Skeletal muscle satellite cell (primary cell): ENCODE results near the gene DHX16.
"Not testable (repeated sequence)": the region's sequence is repeated elsewhere in the genome, so short reads cannot be mapped to it uniquely, and the experiment has no call there.

Source experiments
- H3K27me3 ChIP-seq: 2 replicates; pipeline ENCODE4 v1.7.0; 2013; ENCODE audit warnings: low read length; ENCODE audit not compliant: control insufficient read depth, insufficient read depth
- H3K36me3 ChIP-seq: 2 replicates; pipeline ENCODE4 v1.7.0; 2013; ENCODE audit warnings: mild to moderate bottlenecking, control low read depth, low read length; ENCODE audit not compliant: insufficient read depth
- H3K4me1 ChIP-seq: 2 replicates; pipeline ENCODE4 v1.7.0; 2013; ENCODE audit warnings: low read length; ENCODE audit not compliant: control insufficient read depth, insufficient read depth
- H3K4me2 ChIP-seq: 2 replicates; pipeline ENCODE4 v1.7.0; 2013; ENCODE audit warnings: mild to moderate bottlenecking, low read length
- H3K4me3 ChIP-seq: 2 replicates; pipeline ENCODE4 v1.7.0; 2013; ENCODE audit warnings: low read length
- H3K9ac ChIP-seq: 2 replicates; pipeline ENCODE4 v1.7.0; 2013; ENCODE audit warnings: mild to moderate bottlenecking, low read depth, low read length, moderate library complexity
- H3K9me3 ChIP-seq: replicated peaks from 2 replicates; pipeline ENCODE4 v1.7.0; 2013; ENCODE audit warnings: mild to moderate bottlenecking, control low read depth, low read length

DHX16 gene

GRCh38 chr6:30657922-30658321 lies 14.9 kb downstream of the DHX16 start:
- H3K9me3 ChIP-seq, H3K27me3 ChIP-seq, H3K4me3 ChIP-seq, H3K9ac ChIP-seq, H3K4me2 ChIP-seq, H3K4me1 ChIP-seq: not testable (repeated sequence)
- H3K36me3 ChIP-seq: peaks cover 79% of the 10 kb centered on the region

GRCh38 chr6:30657454-30657853 lies 15.4 kb downstream of the DHX16 start:
- Histone ChIP-seq H3K9ac (no peak overlapping the region), H3K4me3 (no peak overlapping the region), H3K27me3 (no peaks in the 10 kb centered on the region), H3K4me2 (no peak overlapping the region), H3K36me3 (peaks cover 79% of the 10 kb centered on the region), H3K9me3 (no peaks in the 10 kb centered on the region), H3K4me1 (no peaks in the 10 kb centered on the region)

GRCh38 chr6:30656513-30656912 lies 16.3 kb downstream of the DHX16 start:
- Histone ChIP-seq H3K4me1 (no peaks in the 10 kb centered on the region), H3K4me2 (no peak overlapping the region), H3K9ac (no peak overlapping the region), H3K9me3 (no peaks in the 10 kb centered on the region), H3K36me3 (peaks cover 79% of the 10 kb centered on the region), H3K27me3 (no peaks in the 10 kb centered on the region), H3K4me3 (no peak overlapping the region)

- H3K4me3 ChIP-seq: no peak overlapping the region
- no peak overlapping the region for H3K4me2 ChIP-seq
- no peaks in the 10 kb centered on the region for H3K4me1 ChIP-seq
- no peaks in the 10 kb centered on the region for H3K27me3 ChIP-seq
- H3K9ac ChIP-seq: no peak overlapping the region
- peaks cover 81% of the 10 kb centered on the region for H3K36me3 ChIP-seq
- no peaks in the 10 kb centered on the region for H3K9me3 ChIP-seq
These were observed 17.1 kb downstream of the DHX16 start for GRCh38 chr6:30655743-30656094.

- no peaks in the 10 kb centered on the region for H3K9me3 ChIP-seq
- no peaks in the 10 kb centered on the region for H3K4me1 ChIP-seq
- no peak overlapping the region for H3K9ac ChIP-seq
- H3K36me3 ChIP-seq: peaks cover 78% of the 10 kb centered on the region
- H3K4me3 ChIP-seq: no peak overlapping the region
- H3K4me2 ChIP-seq: no peak overlapping the region
- H3K27me3 ChIP-seq: no peaks in the 10 kb centered on the region
These were observed 17.7 kb downstream of the DHX16 start for GRCh38 chr6:30654798-30655742.

- no peak overlapping the region for H3K4me2 ChIP-seq
- peaks cover 13% of the 10 kb centered on the region for H3K4me1 ChIP-seq
- peaks cover 50% of the 10 kb centered on the region for H3K36me3 ChIP-seq
- H3K4me3 ChIP-seq: no peak overlapping the region
- H3K27me3 ChIP-seq: no peaks in the 10 kb centered on the region
- no peak overlapping the region for H3K9ac ChIP-seq
- H3K9me3 ChIP-seq: no peaks in the 10 kb centered on the region
These were observed 21.7 kb downstream of the DHX16 start for GRCh38 chr6:30651143-30651542.

- Histone ChIP-seq H3K9ac (peak overlapping the region; percentile 90), H3K36me3 (peaks cover 24% of the 10 kb centered on the region), H3K4me1 (peaks cover 13% of the 10 kb centered on the region)
These were observed 25.3 kb downstream of the DHX16 start for GRCh38 chr6:30647242-30648116.

GRCh38 chr6:30646450-30647241 lies 26.2 kb downstream of the DHX16 start, which contains the start of gene C6orf136:
C6orf136 (plus strand) TSS chr6:30647133; CDS start chr6:30647232, 99 bp downstream.
- peak within 1 kb of the TSS; percentile 98 for H3K4me3 ChIP-seq
- peak within 1 kb of the TSS; percentile 90 for H3K9ac ChIP-seq
- peak within 1 kb of the TSS; percentile 100 for H3K4me2 ChIP-seq
- H3K4me1 ChIP-seq: peaks cover 13% of the 10 kb centered on the region
- no peaks in the 10 kb centered on the region for H3K9me3 ChIP-seq
- H3K36me3 ChIP-seq: peaks cover 20% of the 10 kb centered on the region
- no peaks in the 10 kb centered on the region for H3K27me3 ChIP-seq

More at GRCh38 chr6:30647242-30648116, 25.3 kb downstream of the DHX16 start:
- Histone ChIP-seq H3K27me3 (no peaks in the 10 kb centered on the region), H3K4me3 (peak overlapping the region; percentile 98), H3K9me3 (no peaks in the 10 kb centered on the region), H3K4me2 (peak overlapping the region; percentile 100)

- no peak overlapping the region for H3K4me3 ChIP-seq
- H3K9ac ChIP-seq: no peak overlapping the region
- H3K27me3 ChIP-seq: no peaks in the 10 kb centered on the region
- H3K4me2 ChIP-seq: no peak overlapping the region
- H3K36me3 ChIP-seq: peaks cover 18% of the 10 kb centered on the region
- H3K4me1 ChIP-seq: peaks cover 13% of the 10 kb centered on the region
- H3K9me3 ChIP-seq: no peaks in the 10 kb centered on the region
These were observed 26.8 kb downstream of the DHX16 start for GRCh38 chr6:30645989-30646388.

GRCh38 chr6:30644769-30645168 lies 28.0 kb downstream of the DHX16 start:
- H3K4me3 ChIP-seq: no peak overlapping the region
- H3K9me3 ChIP-seq: no peaks in the 10 kb centered on the region
- peaks cover 26% of the 10 kb centered on the region for H3K36me3 ChIP-seq
- H3K9ac ChIP-seq: no peak overlapping the region
- no peaks in the 10 kb centered on the region for H3K27me3 ChIP-seq
- no peak overlapping the region for H3K4me2 ChIP-seq
- peaks cover 13% of the 10 kb centered on the region for H3K4me1 ChIP-seq

- no peak overlapping the region for H3K9ac ChIP-seq
- H3K4me3 ChIP-seq: no peak overlapping the region
- H3K9me3 ChIP-seq: no peaks in the 10 kb centered on the region
- peaks cover 26% of the 10 kb centered on the region for H3K36me3 ChIP-seq
- no peak overlapping the region for H3K4me2 ChIP-seq
- H3K4me1 ChIP-seq: peaks cover 13% of the 10 kb centered on the region
- no peaks in the 10 kb centered on the region for H3K27me3 ChIP-seq
These were observed 29.1 kb downstream of the DHX16 start for GRCh38 chr6:30643656-30644055.
